Measurements from ENCODE around the gene FHL2. TPM values are rescaled to one million over a fixed set of nuclear protein-coding genes. Genes with fewer than 3 reads are reported as not detected.
A peak's percentile ranks its signal among the peaks of the same experiment; 100 is the strongest.

The FHL2 gene, protein sequence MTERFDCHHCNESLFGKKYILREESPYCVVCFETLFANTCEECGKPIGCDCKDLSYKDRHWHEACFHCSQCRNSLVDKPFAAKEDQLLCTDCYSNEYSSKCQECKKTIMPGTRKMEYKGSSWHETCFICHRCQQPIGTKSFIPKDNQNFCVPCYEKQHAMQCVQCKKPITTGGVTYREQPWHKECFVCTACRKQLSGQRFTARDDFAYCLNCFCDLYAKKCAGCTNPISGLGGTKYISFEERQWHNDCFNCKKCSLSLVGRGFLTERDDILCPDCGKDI
- total RNA-seq, result 5.3 and 5.6 TPM in 2 replicates

DNA sequence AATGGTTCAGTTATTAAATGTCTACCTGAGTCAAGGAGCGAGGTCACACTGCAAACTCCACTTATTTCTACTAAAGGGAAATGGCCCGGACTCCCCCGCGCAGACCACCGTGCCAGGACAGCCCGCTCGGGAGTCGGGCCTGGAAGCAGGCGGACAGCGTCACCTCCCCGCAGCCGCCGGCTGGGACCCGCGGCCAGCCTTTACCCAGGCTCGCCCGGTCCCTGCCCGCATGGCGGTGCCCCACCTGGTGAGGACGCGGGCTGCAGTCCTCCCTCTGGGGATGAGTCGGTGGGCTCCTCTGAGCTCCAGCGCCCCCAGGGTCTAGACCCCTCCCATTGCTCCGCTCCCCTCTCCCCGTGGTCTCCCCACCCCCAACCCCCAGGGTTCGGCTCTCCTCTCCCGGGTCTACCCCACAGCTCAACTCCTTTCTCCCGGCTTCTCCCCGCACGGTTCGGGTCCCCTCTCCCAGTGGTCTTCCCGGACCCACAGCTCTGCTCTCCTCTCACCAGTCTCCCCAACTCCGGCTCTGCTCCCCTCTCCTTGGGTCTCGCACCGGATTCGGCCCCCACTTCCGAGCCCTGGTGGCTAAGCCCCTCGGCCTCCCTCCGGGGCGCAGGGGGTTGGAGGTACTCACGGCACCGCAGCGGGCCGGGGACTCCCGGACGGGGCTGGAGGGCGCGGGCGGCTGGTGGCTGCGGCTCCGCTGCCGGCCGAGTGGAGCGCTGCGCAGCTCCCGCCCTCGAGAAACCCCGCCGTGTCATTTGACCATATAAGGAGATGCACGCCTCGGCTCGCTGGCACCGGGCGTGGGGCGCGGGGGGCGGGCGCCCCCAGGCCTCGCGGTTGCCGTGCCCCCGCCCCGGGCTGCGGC lies at the start of gene FHL2:
TSS of gene FHL2 (minus strand) at position 716 of the 871 bp plus-strand sequence. CDS start 12,535 bp downstream, outside the sequence.
- H3K36me3 Mint-ChIP-seq (ENCODE audit: low read depth), result no peaks in the 10 kb centered on the region
- peak within 1 kb of the TSS; percentile 61 for H3K27ac Mint-ChIP-seq
- DNase-seq (ENCODE audit: low spot score), result peak; percentile 69
- intact Hi-C loops (cut with micrococcal nuclease), result loop anchor here (2.0 kb wide), 1 partner anchor 62 kb away; the partner anchor contains the start of gene C2orf49
- peaks cover 10% of the 10 kb centered on the region for H3K4me1 Mint-ChIP-seq (ENCODE audit: low read depth)
- peak within 1 kb of the TSS; percentile 82 for H3K4me3 Mint-ChIP-seq (ENCODE audit: low read depth)
- no peaks in the 10 kb centered on the region for H3K9me3 Mint-ChIP-seq
- peaks cover 29% of the 10 kb centered on the region for H3K27me3 Mint-ChIP-seq (ENCODE audit: low read depth)

DNA sequence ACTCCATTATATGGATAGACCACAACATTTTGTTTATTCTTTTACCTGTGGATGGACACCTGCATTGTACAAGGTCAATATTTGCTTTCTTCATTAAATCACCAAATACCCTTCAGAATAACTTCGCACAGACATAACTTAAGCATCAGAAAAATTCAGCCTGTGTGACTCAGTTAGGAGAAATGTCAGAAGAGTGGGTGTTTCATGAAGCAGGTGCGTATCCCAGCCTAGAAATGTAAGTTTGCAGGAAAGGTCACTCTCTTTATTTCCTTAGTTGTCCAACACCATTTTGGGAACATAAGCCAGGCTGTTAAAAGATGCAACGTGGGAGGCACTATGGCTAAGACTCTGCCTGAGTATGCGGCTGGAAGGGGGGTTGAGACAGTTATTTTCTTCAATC lies 48.6 kb upstream of the FHL2 start:
- no peaks in the 10 kb centered on the region for H3K4me1 Mint-ChIP-seq (ENCODE audit: low read depth)
- no peak overlapping the region for H3K4me3 Mint-ChIP-seq (ENCODE audit: low read depth)
- H3K36me3 Mint-ChIP-seq (ENCODE audit: low read depth), result no peaks in the 10 kb centered on the region
- H3K9me3 Mint-ChIP-seq, result no peaks in the 10 kb centered on the region
- no peak overlapping the region for H3K27ac Mint-ChIP-seq
- intact Hi-C loops (cut with micrococcal nuclease), result no loop called here
- DNase-seq (ENCODE audit: low spot score), result no peak
- H3K27me3 Mint-ChIP-seq (ENCODE audit: low read depth), result peaks cover 14% of the 10 kb centered on the region

DNA sequence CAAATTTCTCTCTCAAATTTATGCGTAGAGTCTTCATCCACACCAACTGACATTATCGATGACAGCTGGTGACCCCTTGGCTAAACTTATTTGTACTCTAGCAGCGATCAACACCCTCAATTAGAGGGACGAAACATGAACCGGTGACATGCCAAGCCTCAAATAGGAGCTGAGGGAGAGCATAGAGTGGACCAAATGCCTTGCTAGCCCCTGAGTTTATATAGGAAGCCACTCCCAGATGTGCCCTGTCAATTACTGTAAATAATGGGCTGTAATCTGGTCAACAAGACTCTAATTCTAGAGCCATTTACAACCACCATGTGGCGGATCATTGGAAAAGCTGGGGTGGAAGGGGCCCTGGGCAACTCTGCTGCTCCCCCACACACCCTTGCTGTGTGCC lies 47.6 kb upstream of the FHL2 start:
- intact Hi-C loops (cut with micrococcal nuclease), result no loop called here
- Mint-ChIP-seq H3K4me1 (ENCODE audit: low read depth) (no peaks in the 10 kb centered on the region), H3K27ac (no peak overlapping the region)

DNA sequence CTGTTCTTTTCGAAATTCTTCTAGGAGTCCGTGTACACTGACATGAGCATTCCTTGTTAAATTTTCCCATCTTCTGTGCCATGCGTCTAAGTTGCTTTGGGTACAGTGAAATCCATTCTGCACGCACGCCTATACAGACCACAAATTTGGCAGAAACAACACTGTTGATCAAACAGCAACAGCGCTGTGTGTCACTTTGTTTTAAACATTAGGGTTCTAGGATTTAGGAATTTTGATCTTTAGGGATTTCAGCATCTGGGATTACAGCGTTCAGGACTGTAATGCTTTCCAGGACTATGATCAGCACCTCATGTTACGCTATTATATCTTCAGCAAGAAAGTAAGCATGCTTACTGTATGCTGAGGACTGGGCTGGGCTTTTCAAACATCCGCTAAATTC lies 47.1 kb upstream of the FHL2 start:
- intact Hi-C loops (cut with micrococcal nuclease), result no loop called here
- Mint-ChIP-seq H3K27me3 (ENCODE audit: low read depth) (peaks cover 14% of the 10 kb centered on the region), H3K9me3 (no peaks in the 10 kb centered on the region), H3K27ac (no peak overlapping the region), H3K4me3 (ENCODE audit: low read depth) (no peak overlapping the region), H3K4me1 (ENCODE audit: low read depth) (no peaks in the 10 kb centered on the region), H3K36me3 (ENCODE audit: low read depth) (no peaks in the 10 kb centered on the region)
- no peak for DNase-seq (ENCODE audit: low spot score)

More for the DNA sequence above, 47.6 kb upstream of the FHL2 start:
- Mint-ChIP-seq H3K4me3 (ENCODE audit: low read depth) (no peak overlapping the region), H3K9me3 (no peaks in the 10 kb centered on the region), H3K27me3 (ENCODE audit: low read depth) (peaks cover 14% of the 10 kb centered on the region), H3K36me3 (ENCODE audit: low read depth) (no peaks in the 10 kb centered on the region)
- DNase-seq (ENCODE audit: low spot score), result no peak

DNA sequence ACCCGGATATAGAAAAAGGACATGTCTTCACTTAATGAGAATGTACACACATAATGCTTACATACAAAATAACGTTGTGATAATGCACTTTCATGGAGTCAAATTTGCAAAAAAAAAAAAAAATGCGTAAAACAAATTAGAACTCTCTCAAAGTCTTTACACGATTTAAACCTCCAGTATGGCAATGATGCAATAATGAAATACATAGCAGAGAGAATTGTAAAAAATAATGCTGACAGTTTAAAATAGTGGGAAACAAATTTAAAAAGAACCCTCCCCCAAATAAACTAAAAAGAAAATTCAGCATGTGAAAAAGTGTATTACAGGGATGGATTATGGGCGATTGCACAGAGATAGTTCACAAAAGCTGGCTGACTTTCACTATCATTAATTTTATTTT lies 46.6 kb upstream of the FHL2 start:
- DNase-seq (ENCODE audit: low spot score), result no peak
- intact Hi-C loops (cut with micrococcal nuclease), result no loop called here
- no peaks in the 10 kb centered on the region for H3K36me3 Mint-ChIP-seq (ENCODE audit: low read depth)
- H3K27ac Mint-ChIP-seq, result no peak overlapping the region
- H3K27me3 Mint-ChIP-seq (ENCODE audit: low read depth), result peaks cover 10% of the 10 kb centered on the region
- H3K4me1 Mint-ChIP-seq (ENCODE audit: low read depth), result no peaks in the 10 kb centered on the region
- no peak overlapping the region for H3K4me3 Mint-ChIP-seq (ENCODE audit: low read depth)
- no peaks in the 10 kb centered on the region for H3K9me3 Mint-ChIP-seq

DNA sequence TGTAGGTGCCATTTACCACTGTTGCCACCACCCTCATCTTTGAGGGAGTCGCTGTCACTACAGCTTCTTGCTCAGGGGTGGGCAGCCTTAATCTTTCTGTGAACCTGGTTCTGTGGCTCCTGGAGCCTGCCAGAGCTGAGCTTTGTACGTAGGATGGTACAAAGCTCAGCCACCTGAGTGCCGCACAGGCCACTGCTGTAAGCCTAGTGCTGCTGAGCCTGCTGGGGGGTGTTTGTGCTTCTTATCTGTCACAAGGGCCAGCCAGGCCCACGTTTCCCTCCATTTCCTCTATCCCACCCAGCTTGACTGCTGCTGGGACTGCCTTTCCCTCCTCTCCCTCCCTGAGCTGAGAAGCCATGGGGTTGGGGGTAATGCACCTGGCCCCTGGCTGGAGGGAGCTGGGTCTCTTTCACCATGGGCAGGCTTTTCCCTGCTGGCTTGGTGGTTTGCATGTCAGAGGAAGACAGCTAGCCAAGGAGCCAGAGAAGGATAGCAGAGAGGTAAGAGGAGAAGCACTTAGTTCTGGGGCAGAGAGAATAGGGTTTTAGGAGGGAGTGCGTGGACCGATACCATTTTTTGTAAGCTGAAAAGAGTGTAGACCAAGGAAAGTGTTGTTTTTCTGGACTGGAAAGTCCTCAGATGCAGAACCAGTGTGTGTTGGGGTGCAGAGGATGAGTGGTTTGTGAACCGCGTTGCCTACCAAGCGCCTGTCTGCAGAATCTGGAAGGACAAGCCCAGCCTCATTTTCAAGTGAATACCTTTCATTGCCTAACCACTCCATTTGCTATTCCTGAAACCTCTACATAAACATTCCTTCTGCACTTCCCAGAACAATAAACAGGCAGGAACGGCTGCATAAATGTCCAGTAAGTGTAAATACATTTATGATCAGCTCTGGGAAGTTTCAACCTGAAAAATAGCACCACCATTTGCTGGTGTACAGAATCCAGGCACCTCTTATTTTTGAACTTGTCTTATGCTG lies 45.1 kb upstream of the FHL2 start:
- Mint-ChIP-seq H3K27ac (no peak overlapping the region), H3K4me3 (ENCODE audit: low read depth) (no peak overlapping the region), H3K9me3 (no peaks in the 10 kb centered on the region), H3K36me3 (ENCODE audit: low read depth) (no peaks in the 10 kb centered on the region), H3K27me3 (ENCODE audit: low read depth) (peaks cover 4% of the 10 kb centered on the region), H3K4me1 (ENCODE audit: low read depth) (no peaks in the 10 kb centered on the region)
- intact Hi-C loops (cut with micrococcal nuclease), result no loop called here
- no peak for DNase-seq (ENCODE audit: low spot score)

DNA sequence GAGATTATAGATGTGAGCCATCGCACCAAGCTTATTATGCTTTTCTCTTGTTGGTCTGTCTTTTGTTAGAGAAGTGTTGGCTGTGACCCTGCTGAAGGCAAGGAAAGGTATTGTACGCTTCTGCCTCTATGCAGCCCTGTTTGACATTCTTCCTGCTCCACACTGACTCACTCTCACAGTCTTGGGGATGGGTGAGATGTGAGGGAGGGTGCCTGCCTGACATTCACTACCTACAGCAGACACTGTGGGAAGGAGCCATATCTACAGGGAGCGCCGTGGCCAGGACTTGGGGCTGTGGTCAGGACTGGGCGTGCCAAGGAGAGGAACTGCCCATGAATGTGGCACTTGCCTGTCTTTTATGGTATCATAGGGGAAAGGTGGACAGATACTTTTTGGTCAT lies 43.9 kb upstream of the FHL2 start:
- Mint-ChIP-seq H3K36me3 (ENCODE audit: low read depth) (no peaks in the 10 kb centered on the region), H3K4me3 (ENCODE audit: low read depth) (no peak overlapping the region), H3K27ac (no peak overlapping the region), H3K4me1 (ENCODE audit: low read depth) (no peaks in the 10 kb centered on the region), H3K27me3 (ENCODE audit: low read depth) (peaks cover 4% of the 10 kb centered on the region), H3K9me3 (no peaks in the 10 kb centered on the region)
- no peak for DNase-seq (ENCODE audit: low spot score)
- intact Hi-C loops (cut with micrococcal nuclease), result no loop called here

DNA sequence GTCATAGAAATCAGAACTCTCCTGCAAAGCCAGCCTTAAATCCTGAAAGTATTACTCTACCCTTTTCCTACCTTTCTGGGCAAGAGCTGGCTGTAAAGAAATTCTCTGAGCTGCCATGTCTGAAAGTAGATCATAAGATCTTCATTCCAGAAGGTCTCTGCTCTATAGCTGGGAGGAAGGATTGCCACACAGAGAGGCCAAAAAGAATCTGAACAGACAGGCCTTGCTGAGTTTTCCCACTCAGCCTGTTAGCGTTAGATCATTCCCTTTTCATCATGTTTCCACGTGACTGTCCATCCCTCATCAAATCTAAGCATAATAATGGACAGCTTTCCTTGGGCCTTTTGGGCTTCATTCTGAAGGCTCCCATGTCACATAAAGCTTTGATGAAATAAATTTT lies 43.2 kb upstream of the FHL2 start:
- no peak overlapping the region for H3K27ac Mint-ChIP-seq
- no peaks in the 10 kb centered on the region for H3K36me3 Mint-ChIP-seq (ENCODE audit: low read depth)
- H3K9me3 Mint-ChIP-seq, result no peaks in the 10 kb centered on the region
- H3K27me3 Mint-ChIP-seq (ENCODE audit: low read depth), result peaks cover under 1% of the 10 kb centered on the region
- intact Hi-C loops (cut with micrococcal nuclease), result no loop called here
- H3K4me1 Mint-ChIP-seq (ENCODE audit: low read depth), result no peaks in the 10 kb centered on the region
- no peak for DNase-seq (ENCODE audit: low spot score)
- H3K4me3 Mint-ChIP-seq (ENCODE audit: low read depth), result no peak overlapping the region

DNA sequence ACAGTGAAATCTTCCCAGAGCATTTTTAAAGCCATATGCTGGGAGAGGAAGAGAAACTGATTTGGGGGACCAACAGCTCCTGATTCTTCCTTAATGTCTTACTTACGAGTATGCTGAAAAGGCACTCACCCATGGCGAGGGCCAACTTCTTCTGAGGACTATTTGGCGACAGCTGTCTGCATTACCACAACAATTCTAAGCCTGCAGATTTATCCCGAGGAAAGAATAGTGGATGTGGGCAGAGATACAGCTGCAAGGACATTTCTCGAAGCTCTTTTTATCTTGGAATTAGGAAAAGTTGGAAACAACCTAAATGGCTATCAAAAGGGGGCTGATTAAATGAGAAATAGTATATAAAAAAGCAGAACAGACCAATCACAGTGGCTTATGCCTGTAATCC lies 40.3 kb upstream of the FHL2 start:
- no peak overlapping the region for H3K27ac Mint-ChIP-seq
- DNase-seq (ENCODE audit: low spot score), result no peak
- no peaks in the 10 kb centered on the region for H3K9me3 Mint-ChIP-seq
- H3K36me3 Mint-ChIP-seq (ENCODE audit: low read depth), result no peaks in the 10 kb centered on the region
- H3K27me3 Mint-ChIP-seq (ENCODE audit: low read depth), result peaks cover 8% of the 10 kb centered on the region
- no peaks in the 10 kb centered on the region for H3K4me1 Mint-ChIP-seq (ENCODE audit: low read depth)
- intact Hi-C loops (cut with micrococcal nuclease), result no loop called here
- no peak overlapping the region for H3K4me3 Mint-ChIP-seq (ENCODE audit: low read depth)

DNA sequence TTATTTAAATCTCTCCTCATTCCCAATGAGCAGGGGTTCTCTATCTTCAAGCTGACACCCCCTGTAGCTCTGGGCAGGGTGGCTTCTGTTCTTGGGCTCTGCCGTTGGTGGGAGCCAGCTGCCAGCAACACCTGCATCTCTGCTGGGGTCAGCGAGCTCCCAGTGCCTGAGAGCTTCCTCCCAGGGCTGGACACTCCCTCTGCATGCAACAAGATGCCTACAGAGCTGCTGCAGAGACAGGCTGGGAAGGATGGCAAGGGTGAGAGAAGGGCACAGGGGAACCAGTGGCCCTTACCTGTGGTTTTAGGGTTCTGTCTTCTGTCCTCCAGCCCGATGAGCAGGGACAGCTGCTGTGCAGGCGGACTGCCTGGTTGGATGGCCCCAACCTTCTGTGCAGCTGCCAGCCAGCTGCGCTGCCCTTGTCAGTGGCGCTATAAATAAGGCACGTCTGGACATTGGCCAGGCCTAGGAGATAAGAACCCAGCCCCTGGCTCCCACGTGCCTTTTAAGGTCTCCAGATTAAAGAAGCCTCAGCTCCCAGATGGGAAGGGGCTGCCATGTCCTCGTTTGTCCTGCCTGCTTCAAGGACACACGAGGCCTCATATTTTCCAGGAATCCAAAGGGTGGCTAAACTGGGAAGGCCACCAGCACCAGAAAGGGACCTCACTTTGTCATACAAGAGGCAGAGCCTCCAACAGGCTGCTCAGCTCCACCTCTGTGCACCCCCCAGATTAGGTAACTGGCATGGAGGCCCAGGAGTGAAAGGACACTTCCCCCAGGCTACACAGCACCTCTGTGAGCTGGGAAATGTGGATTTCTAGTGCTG lies 39.5 kb upstream of the FHL2 start:
- intact Hi-C loops (cut with micrococcal nuclease), result no loop called here
- no peaks in the 10 kb centered on the region for H3K9me3 Mint-ChIP-seq
- no peak overlapping the region for H3K4me3 Mint-ChIP-seq (ENCODE audit: low read depth)
- H3K36me3 Mint-ChIP-seq (ENCODE audit: low read depth), result no peaks in the 10 kb centered on the region
- H3K4me1 Mint-ChIP-seq (ENCODE audit: low read depth), result no peaks in the 10 kb centered on the region
- no peak overlapping the region for H3K27ac Mint-ChIP-seq
- no peak for DNase-seq (ENCODE audit: low spot score)
- H3K27me3 Mint-ChIP-seq (ENCODE audit: low read depth), result peaks cover 13% of the 10 kb centered on the region

DNA sequence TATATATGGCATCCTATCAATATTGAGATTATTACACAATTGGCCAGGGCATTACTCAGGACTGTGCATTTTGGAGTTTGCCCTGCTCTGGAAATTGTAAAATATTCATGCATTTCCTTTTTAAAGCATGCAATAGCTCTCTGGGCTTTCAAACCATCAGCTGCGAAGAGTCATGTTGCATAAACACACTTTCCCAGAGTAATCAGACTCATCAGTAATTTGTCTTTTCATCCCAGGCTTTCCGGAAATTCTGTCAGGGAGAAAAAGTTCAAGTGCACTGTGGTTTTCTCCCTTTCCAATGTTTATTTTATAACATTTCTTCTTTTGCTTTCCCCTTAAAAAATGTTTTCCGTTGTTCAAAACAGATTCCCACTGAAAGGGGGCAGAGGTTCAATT lies 38.9 kb upstream of the FHL2 start:
- intact Hi-C loops (cut with micrococcal nuclease), result no loop called here
- no peak overlapping the region for H3K27ac Mint-ChIP-seq

DNA sequence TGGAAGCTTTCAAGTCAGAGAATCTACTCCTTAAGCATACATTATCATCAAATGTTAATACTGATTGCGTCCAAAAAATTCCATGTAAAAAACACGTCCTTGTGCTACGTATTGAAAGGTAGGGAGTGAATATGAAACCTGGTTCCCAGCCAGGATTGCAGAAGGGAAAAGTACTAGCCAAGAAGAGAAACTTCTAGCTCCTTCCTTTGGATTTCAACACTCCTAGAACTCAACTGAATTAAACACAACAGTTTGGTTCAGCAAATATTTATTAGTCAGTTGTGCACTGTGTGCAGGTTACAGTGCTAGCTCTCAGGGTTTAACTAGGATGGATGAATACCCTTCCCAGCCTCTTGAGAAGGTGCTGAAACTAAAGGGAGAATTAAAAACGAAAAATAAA lies 33.9 kb upstream of the FHL2 start:
- Mint-ChIP-seq H3K4me3 (ENCODE audit: low read depth) (no peak overlapping the region), H3K4me1 (ENCODE audit: low read depth) (no peaks in the 10 kb centered on the region), H3K27ac (no peak overlapping the region), H3K27me3 (ENCODE audit: low read depth) (peaks cover 16% of the 10 kb centered on the region), H3K36me3 (ENCODE audit: low read depth) (no peaks in the 10 kb centered on the region), H3K9me3 (no peaks in the 10 kb centered on the region)
- no peak for DNase-seq (ENCODE audit: low spot score)
- intact Hi-C loops (cut with micrococcal nuclease), result no loop called here

More for the DNA sequence above, 38.9 kb upstream of the FHL2 start:
- no peak for DNase-seq (ENCODE audit: low spot score)
- no peaks in the 10 kb centered on the region for H3K36me3 Mint-ChIP-seq (ENCODE audit: low read depth)
- H3K4me1 Mint-ChIP-seq (ENCODE audit: low read depth), result no peaks in the 10 kb centered on the region
- H3K4me3 Mint-ChIP-seq (ENCODE audit: low read depth), result no peak overlapping the region
- H3K27me3 Mint-ChIP-seq (ENCODE audit: low read depth), result peaks cover 13% of the 10 kb centered on the region
- no peaks in the 10 kb centered on the region for H3K9me3 Mint-ChIP-seq
